ENCODE data around the gene RIPK3.

DNA sequence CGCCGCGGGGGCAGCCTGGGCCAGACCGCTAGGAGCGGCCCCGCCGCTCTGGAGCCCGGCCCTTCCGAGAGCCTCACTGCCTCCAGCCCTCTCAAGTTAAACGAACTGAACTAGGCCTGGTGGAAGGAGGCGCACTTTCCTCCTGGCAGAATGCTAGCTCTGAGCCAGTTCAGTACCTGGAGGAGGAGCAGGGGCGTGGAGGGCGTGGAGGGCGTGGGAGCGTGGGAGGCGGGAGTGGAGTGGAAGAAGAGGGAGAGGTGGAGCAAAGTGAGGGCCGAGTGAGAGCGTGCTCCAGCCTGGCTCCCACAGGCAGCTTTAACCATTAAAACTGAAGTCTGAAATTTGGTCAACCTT, 23.2 kb downstream of the RIPK3 start:
- TF ChIP-seq, protein P1, sequence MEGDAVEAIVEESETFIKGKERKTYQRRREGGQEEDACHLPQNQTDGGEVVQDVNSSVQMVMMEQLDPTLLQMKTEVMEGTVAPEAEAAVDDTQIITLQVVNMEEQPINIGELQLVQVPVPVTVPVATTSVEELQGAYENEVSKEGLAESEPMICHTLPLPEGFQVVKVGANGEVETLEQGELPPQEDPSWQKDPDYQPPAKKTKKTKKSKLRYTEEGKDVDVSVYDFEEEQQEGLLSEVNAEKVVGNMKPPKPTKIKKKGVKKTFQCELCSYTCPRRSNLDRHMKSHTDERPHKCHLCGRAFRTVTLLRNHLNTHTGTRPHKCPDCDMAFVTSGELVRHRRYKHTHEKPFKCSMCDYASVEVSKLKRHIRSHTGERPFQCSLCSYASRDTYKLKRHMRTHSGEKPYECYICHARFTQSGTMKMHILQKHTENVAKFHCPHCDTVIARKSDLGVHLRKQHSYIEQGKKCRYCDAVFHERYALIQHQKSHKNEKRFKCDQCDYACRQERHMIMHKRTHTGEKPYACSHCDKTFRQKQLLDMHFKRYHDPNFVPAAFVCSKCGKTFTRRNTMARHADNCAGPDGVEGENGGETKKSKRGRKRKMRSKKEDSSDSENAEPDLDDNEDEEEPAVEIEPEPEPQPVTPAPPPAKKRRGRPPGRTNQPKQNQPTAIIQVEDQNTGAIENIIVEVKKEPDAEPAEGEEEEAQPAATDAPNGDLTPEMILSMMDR (conservative IDR thresholded peaks at IDR 0.05) = no peak
- TF ChIP-seq ZFX (IDR thresholded peaks at IDR 0.05) = no peak

Data from C4-2B (cell line).